Erythroblast (primary cell): Measurements from ENCODE around the gene PAK5.

Experiments used
- GATA1 ChIP-seq: IDR thresholded peaks from 2 replicates; pipeline ENCODE4 v1.6.1; 2011; ENCODE audit warnings: low read depth, mild to moderate bottlenecking, control low read depth, low read length, moderate library complexity
- POLR2A ChIP-seq: IDR thresholded peaks from 2 replicates; pipeline ENCODE4 v1.6.1; 2011; ENCODE audit warnings: mild to moderate bottlenecking, low read length

DNA sequence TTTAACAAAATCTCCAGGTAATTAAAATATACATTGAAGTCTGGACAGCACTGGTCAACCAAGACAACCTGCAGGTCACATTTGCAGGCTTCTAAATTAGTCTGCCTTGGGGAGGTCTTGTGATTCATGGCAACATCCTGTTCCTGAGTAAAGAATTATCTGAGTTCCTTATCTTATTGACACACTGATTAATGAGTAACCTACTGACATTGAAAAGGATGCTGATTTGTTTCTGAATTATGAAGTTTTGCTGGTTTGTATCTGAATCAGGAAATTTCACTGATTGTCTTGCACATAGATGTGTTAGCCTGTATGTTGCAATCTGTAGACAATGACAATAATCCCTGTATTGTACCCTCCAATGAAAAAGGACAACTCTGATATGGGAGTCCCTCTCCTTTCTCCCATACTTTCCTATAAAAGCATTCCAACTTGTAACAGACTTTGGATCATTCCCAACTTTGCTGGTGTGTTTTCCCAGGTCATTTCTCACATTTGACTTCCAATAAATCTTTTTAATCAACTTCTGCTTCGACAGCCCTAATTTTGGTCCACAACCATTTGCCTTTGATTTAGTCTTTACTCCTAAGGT lies 244.5 kb downstream of the PAK5 start:
- TF ChIP-seq POLR2A (no peak), GATA1 (no peak)
